ENCODE measurements around the gene TMEM63C.

GRCh38 chr14:77260631-77261030 is 79.0 kb downstream of the TMEM63C start:
- no peak for TF ChIP-seq CTCF (IDR thresholded peaks at IDR 0.05)
- TF ChIP-seq POLR2A (IDR thresholded peaks at IDR 0.05): no peak
